ENCODE data around the gene LTC4S. TPM values are rescaled to one million over a fixed set of nuclear protein-coding genes. Genes with fewer than 3 reads are reported as not detected.

Gene LTC4S
- total and polyA plus RNA-seq, 4 donors: 1.9 to 10.7 (median 8.4) TPM

DNA sequence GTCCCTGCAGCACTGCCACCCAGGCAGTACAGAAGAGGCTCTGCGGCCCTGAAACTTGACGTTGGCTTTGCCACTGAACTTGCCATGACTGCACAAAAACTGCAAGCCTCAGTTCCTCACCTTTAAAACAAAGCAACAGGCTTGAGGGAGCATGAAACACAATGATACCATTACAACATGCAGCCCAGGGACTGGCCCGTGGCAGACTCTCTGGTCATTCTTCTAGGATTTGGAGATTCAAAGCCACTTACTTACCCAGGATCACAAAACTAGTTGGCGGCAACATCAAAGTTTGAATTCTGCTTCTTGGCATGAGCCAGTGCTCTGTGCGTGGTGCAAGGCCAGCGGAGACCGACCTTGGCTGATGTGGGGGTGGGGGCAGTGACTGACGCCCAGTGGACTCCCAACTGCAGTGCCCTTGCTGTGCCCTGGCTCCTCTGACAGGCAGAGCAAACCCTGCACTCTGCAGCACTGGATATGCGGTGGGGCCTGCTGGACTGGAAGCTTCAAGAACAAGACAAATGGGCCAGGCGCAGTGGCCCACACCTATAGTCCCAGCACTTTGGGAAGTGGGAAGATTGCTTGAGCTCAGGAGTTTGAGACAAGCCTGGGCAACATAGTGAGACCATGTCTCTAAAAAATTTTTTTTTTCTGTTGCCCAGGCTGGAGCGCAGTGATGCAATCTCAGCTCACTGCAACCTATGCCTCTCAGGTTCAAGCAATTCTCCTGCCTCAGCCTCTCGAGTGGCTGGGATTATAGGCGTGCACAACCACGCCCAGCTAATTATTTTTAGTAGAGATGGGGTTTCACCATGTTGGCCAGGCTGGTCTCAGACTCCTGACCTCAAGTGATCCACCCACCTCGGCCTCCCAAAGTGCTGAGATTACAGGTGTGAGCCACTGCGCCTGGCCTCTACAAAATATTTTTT is 45.8 kb downstream of the LTC4S start:
- Histone ChIP-seq H3K27ac (ENCODE audit: low read depth, low read length) (no peak overlapping the region), H3K27me3 (ENCODE audit: control insufficient read depth, insufficient read depth, low read length) (no peaks in the 10 kb centered on the region), H3K4me1 (ENCODE audit: control insufficient read depth, insufficient read depth, low read length) (no peaks in the 10 kb centered on the region), H3K36me3 (ENCODE audit: control insufficient read depth, insufficient read depth, low read length) (peaks cover 81% of the 10 kb centered on the region), H3K4me3 (ENCODE audit: low read depth, low read length) (no peak overlapping the region), H3K9me3 (ENCODE audit: control insufficient read depth, insufficient read depth, low read length) (peaks cover under 1% of the 10 kb centered on the region)
- 84% methylated on average over 11 of the region's 16 CpGs for WGBS (ENCODE audit: insufficient coverage)
- no peak for DNase-seq (ENCODE audit: low read depth in 4 of 6, low spot score in 6 of 6)

- 96% methylated on average over 11 of the region's 11 CpGs for WGBS (ENCODE audit: insufficient coverage)
- Histone ChIP-seq H3K4me3 (ENCODE audit: low read depth, low read length) (no peak overlapping the region), H3K36me3 (ENCODE audit: control insufficient read depth, insufficient read depth, low read length) (peaks cover 80% of the 10 kb centered on the region), H3K4me1 (ENCODE audit: control insufficient read depth, insufficient read depth, low read length) (no peaks in the 10 kb centered on the region), H3K27ac (ENCODE audit: low read depth, low read length) (no peak overlapping the region), H3K9me3 (ENCODE audit: control insufficient read depth, insufficient read depth, low read length) (peaks cover 5% of the 10 kb centered on the region), H3K27me3 (ENCODE audit: control insufficient read depth, insufficient read depth, low read length) (no peaks in the 10 kb centered on the region)
- DNase-seq (ENCODE audit: low read depth in 4 of 6, low spot score in 6 of 6): no peak
These were observed 46.5 kb downstream of the LTC4S start for GRCh38 chr5:179840321-179840720.

GRCh38 chr5:179840766-179841165 is 47.0 kb downstream of the LTC4S start:
- WGBS (ENCODE audit: insufficient coverage): 95% methylated on average over 17 of the region's 17 CpGs
- DNase-seq (ENCODE audit: low read depth in 4 of 6, low spot score in 6 of 6): no peak
- Histone ChIP-seq H3K9me3 (ENCODE audit: control insufficient read depth, insufficient read depth, low read length) (peaks cover 5% of the 10 kb centered on the region), H3K36me3 (ENCODE audit: control insufficient read depth, insufficient read depth, low read length) (peaks cover 80% of the 10 kb centered on the region), H3K4me3 (ENCODE audit: low read depth, low read length) (no peak overlapping the region), H3K27ac (ENCODE audit: low read depth, low read length) (no peak overlapping the region), H3K4me1 (ENCODE audit: control insufficient read depth, insufficient read depth, low read length) (no peaks in the 10 kb centered on the region), H3K27me3 (ENCODE audit: control insufficient read depth, insufficient read depth, low read length) (no peaks in the 10 kb centered on the region)

DNA sequence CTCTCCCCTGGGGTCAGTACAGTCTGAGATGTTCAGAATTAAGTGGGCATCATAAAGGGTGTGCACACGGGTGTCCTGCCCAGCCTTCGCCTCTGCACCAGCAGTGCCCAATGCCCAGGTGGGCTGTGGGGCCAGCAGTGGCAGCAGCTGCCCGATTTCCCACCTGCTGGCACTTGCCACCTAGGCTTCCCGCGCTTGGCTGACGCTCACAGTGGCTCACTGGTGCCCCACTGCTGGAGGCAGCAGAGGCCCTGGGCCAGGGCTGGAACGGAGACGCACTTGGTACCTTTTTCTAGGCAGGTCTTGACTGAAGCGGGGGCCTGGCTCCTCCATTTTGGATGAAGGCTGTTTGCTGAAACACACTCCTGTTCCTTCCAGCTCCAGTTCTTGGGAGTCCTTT is 47.8 kb downstream of the LTC4S start:
- Histone ChIP-seq H3K27ac (ENCODE audit: low read depth, low read length) (no peak overlapping the region), H3K27me3 (ENCODE audit: control insufficient read depth, insufficient read depth, low read length) (no peaks in the 10 kb centered on the region), H3K36me3 (ENCODE audit: control insufficient read depth, insufficient read depth, low read length) (peaks cover 80% of the 10 kb centered on the region), H3K4me1 (ENCODE audit: control insufficient read depth, insufficient read depth, low read length) (no peaks in the 10 kb centered on the region), H3K4me3 (ENCODE audit: low read depth, low read length) (no peak overlapping the region), H3K9me3 (ENCODE audit: control insufficient read depth, insufficient read depth, low read length) (peaks cover 5% of the 10 kb centered on the region)
- no peak for DNase-seq (ENCODE audit: low read depth in 4 of 6, low spot score in 6 of 6)
- WGBS (ENCODE audit: insufficient coverage): 92% methylated on average over 9 of the region's 9 CpGs

Small RNA genes within 50 kb of the gene (small RNA-seq; reads per million reads assigned to genes)
- gene MIR1229 (ENCODE audit: low replicate concordance): 0.10 reads per million

Other genes starting within 250 kb of the LTC4S start
- 10 to 100 TPM; 32.2 to 51.0 TPM for gene RUFY1, start 243.4 kb upstream of the LTC4S start, total RNA-seq
- 10 to 100 TPM; 46.0 to 51.2 TPM for gene RUFY1, start 243.4 kb upstream of the LTC4S start, polyA plus RNA-seq (ENCODE audit: insufficient read length in 2 of 2)
- 100 to 1,000 TPM; 480 to 560 TPM for gene HNRNPH1, start 170.3 kb upstream of the LTC4S start, total RNA-seq
- gene HNRNPH1, start 170.3 kb upstream of the LTC4S start, polyA plus RNA-seq (ENCODE audit: insufficient read length in 2 of 2): 100 to 1,000 TPM; 633 to 772 TPM
- gene CBY3, start 113.0 kb upstream of the LTC4S start, total RNA-seq: not detected
- gene CBY3, start 113.0 kb upstream of the LTC4S start, polyA plus RNA-seq (ENCODE audit: insufficient read length in 2 of 2): 1 to 10 TPM; 2.3 to 2.6 TPM
- gene CANX, start 95.0 kb upstream of the LTC4S start, total RNA-seq: 100 to 1,000 TPM; 462 to 537 TPM
- gene CANX, start 95.0 kb upstream of the LTC4S start, polyA plus RNA-seq (ENCODE audit: insufficient read length in 2 of 2): 100 to 1,000 TPM; 380 to 481 TPM
- 10 to 100 TPM; 10.8 to 17.2 TPM for gene MAML1, start 61.2 kb upstream of the LTC4S start, total RNA-seq
- gene MAML1, start 61.2 kb upstream of the LTC4S start, polyA plus RNA-seq (ENCODE audit: insufficient read length in 2 of 2): 10 to 100 TPM; 28.7 to 30.4 TPM
- 10 to 100 TPM; 69.4 to 81.4 TPM for gene MGAT4B, start 12.9 kb downstream of the LTC4S start, total RNA-seq
- gene MGAT4B, start 12.9 kb downstream of the LTC4S start, polyA plus RNA-seq (ENCODE audit: insufficient read length in 2 of 2): 100 to 1,000 TPM; 180 to 211 TPM
- gene SQSTM1, start 26.9 kb downstream of the LTC4S start, total RNA-seq: 100 to 1,000 TPM in 1 of 2 donors, 10 to 100 TPM in 1; 95.6 to 155 TPM
- gene SQSTM1, start 26.9 kb downstream of the LTC4S start, polyA plus RNA-seq (ENCODE audit: insufficient read length in 2 of 2): 100 to 1,000 TPM; 107 to 131 TPM
- 10 to 100 TPM; 26.3 to 49.4 TPM for gene MRNIP, start 64.8 kb downstream of the LTC4S start, total RNA-seq
- 10 to 100 TPM; 35.2 to 53.9 TPM for gene MRNIP, start 64.8 kb downstream of the LTC4S start, polyA plus RNA-seq (ENCODE audit: insufficient read length in 2 of 2)
- 10 to 100 TPM; 46.0 to 47.1 TPM for gene TBC1D9B, start 113.9 kb downstream of the LTC4S start, total RNA-seq
- gene TBC1D9B, start 113.9 kb downstream of the LTC4S start, polyA plus RNA-seq (ENCODE audit: insufficient read length in 2 of 2): 100 to 1,000 TPM; 103 to 124 TPM

All from spinal cord (tissue), 10 donors.